Duodenal mucosa (tissue), 2 donors: ENCODE measurements around the gene NHLRC1.

Experiments used
- H3K27ac ChIP-seq: one replicate; pipeline ENCODE4 v1.7.0; 2013; ENCODE audit warnings: low read depth, low read length
- H3K27me3 ChIP-seq, 2 donors: one replicate each; pipeline ENCODE4 v1.7.0; 2013; ENCODE audit warnings: low read length in 2 of 2, control low read depth in 1 of 2; ENCODE audit not compliant: insufficient read depth in 2 of 2, control insufficient read depth in 1 of 2
- H3K36me3 ChIP-seq, 2 donors: one replicate each; pipeline ENCODE4 v1.7.0; 2013; ENCODE audit warnings: low read length in 2 of 2, control low read depth in 1 of 2; ENCODE audit not compliant: insufficient read depth in 2 of 2, control insufficient read depth in 1 of 2
- H3K4me1 ChIP-seq, 2 donors: one replicate each; pipeline ENCODE4 v1.7.0; 2013; ENCODE audit warnings: low read length in 2 of 2, control low read depth in 1 of 2; ENCODE audit not compliant: insufficient read depth in 2 of 2, control insufficient read depth in 1 of 2
- H3K4me3 ChIP-seq, 2 donors: one replicate each; pipeline ENCODE4 v1.7.0; 2013; ENCODE audit warnings: low read length in 2 of 2, low read depth in 1 of 2
- H3K9ac ChIP-seq, 2 donors: one replicate each; pipeline ENCODE4 v1.7.0; 2013; ENCODE audit warnings: low read length in 2 of 2, low read depth in 1 of 2
- H3K9me3 ChIP-seq, 2 donors: one replicate each; pipeline ENCODE4 v1.7.0; 2013; ENCODE audit warnings: low read length in 2 of 2, control low read depth in 1 of 2; ENCODE audit not compliant: control insufficient read depth in 1 of 2

The NHLRC1 gene

DNA sequence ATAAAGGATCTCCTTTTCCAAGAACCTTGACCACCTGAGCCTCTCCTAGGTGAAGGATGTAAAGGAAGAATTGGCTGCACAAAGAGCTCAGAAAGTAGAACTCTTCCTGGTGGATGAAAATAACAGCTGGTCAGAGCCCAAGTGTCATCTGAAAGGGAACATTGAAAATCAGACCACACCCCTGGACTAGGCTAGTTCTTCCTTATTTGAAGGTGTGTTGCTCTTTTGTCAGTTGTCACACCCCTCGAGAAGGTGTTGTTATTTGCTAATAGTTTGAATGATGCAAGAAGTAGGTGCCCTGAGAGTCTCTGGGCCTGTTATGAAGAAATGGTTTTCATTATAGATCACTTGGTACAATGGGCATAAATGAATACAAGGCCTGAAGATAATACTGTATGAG, 31.1 kb downstream of the NHLRC1 start:
- Histone ChIP-seq H3K27ac (no peak overlapping the region), H3K27me3 (no peaks in the 10 kb centered on the region), H3K9ac (no peak overlapping the region), H3K9me3 (peaks cover 0 to 9% of the 10 kb centered on the region in 2 donors), H3K4me1 (no peaks in the 10 kb centered on the region), H3K36me3 (no peaks in the 10 kb centered on the region), H3K4me3 (no peak overlapping the region)

DNA sequence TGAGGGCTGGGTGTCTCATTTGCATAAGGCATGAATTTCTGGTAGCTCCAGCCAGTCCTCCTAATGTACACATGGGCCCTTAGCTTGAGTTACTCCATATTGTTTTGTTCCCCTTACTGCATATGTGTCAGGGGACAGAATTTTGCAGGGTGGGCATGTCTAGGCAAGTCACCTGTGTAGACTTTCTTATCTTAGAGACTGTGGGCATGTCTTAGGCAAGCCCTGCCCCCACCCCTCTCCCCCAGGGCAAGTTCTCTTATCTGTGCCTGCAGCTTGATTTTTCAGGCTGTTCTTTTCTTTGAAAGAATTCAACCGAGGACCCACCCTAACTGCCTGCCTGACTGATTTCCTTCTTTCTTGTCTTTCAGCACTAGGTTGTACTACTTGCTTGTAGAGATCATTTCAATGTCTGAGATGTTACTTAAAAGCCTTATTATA, 32.1 kb downstream of the NHLRC1 start:
- H3K9me3 ChIP-seq, result peaks cover 0 to 9% of the 10 kb centered on the region in 2 donors

GRCh38 chr6:18088419-18089296, 33.8 kb downstream of the NHLRC1 start:
- peaks cover 0 to 9% of the 10 kb centered on the region in 2 donors for H3K9me3 ChIP-seq
- no peak overlapping the region for H3K9ac ChIP-seq
- no peaks in the 10 kb centered on the region for H3K4me1 ChIP-seq
- no peaks in the 10 kb centered on the region for H3K27me3 ChIP-seq
- no peak overlapping the region for H3K4me3 ChIP-seq
- no peak overlapping the region for H3K27ac ChIP-seq
- no peaks in the 10 kb centered on the region for H3K36me3 ChIP-seq

More for the DNA sequence above, 32.1 kb downstream of the NHLRC1 start:
- Histone ChIP-seq H3K4me3 (no peak overlapping the region), H3K9ac (no peak overlapping the region), H3K27ac (no peak overlapping the region), H3K27me3 (no peaks in the 10 kb centered on the region), H3K36me3 (no peaks in the 10 kb centered on the region), H3K4me1 (no peaks in the 10 kb centered on the region)

- Histone ChIP-seq H3K36me3 (no peaks in the 10 kb centered on the region), H3K27ac (no peak overlapping the region), H3K27me3 (no peaks in the 10 kb centered on the region), H3K4me1 (no peaks in the 10 kb centered on the region), H3K9me3 (peaks cover 0 to 9% of the 10 kb centered on the region in 2 donors), H3K9ac (no peak overlapping the region), H3K4me3 (no peak overlapping the region)
Observed at GRCh38 chr6:18087396-18088165, 34.9 kb downstream of the NHLRC1 start.

- Histone ChIP-seq H3K36me3 (no peaks in the 10 kb centered on the region), H3K9ac (no peak overlapping the region), H3K4me3 (no peak overlapping the region)
Observed at GRCh38 chr6:18081025-18081668, 41.3 kb downstream of the NHLRC1 start.

DNA sequence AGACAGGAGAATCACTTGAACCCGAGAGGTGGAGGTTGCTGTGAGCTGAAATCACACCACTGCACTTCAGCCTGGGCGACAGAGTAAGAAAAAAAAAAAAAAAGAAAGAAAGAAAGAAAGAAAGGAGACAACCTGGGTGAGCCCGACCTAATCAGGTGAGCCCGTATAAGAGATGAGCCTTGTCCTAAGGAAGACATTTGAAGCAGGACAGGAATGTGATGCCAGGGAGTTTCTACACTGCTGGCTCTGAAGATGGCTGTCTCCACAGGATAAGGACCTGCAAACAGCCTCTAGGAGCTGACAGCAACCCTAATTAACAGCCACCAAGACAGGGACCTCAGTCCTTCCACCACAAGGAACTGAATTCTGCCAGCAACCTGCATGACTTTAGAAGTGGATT, 41.9 kb downstream of the NHLRC1 start:
- Histone ChIP-seq H3K9me3 (peaks cover 0 to 5% of the 10 kb centered on the region in 2 donors), H3K36me3 (no peaks in the 10 kb centered on the region), H3K27me3 (no peaks in the 10 kb centered on the region), H3K27ac (no peak overlapping the region), H3K4me1 (no peaks in the 10 kb centered on the region), H3K4me3 (no peak overlapping the region), H3K9ac (no peak overlapping the region)

More at GRCh38 chr6:18081025-18081668, 41.3 kb downstream of the NHLRC1 start:
- Histone ChIP-seq H3K27me3 (no peaks in the 10 kb centered on the region), H3K27ac (no peak overlapping the region), H3K4me1 (no peaks in the 10 kb centered on the region), H3K9me3 (no peaks in the 10 kb centered on the region)

DNA sequence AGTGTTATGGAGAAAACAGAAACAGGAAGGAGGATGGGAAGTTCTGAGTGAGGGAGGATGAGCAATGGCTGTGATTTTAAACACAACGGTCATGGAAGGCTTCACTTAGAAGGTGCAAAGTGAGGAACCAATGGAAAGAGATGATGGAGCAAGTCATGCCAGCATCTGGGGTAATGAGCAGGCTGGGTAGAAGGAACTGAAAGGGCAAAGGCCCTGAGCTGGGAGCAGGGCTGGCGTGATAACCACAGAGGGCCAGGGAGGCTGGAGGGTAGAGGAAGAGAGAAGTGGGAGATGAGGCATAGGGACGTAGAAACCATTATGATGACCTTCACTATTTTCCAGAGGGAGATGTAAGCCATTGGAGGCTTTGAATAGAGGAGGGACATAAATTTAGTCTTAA, 43.6 kb downstream of the NHLRC1 start:
- no peak overlapping the region for H3K9ac ChIP-seq
- no peak overlapping the region for H3K4me3 ChIP-seq
- H3K27me3 ChIP-seq, result no peaks in the 10 kb centered on the region

GRCh38 chr6:18076231-18076630, 46.2 kb downstream of the NHLRC1 start:
- H3K27me3 ChIP-seq, result no peaks in the 10 kb centered on the region
- no peaks in the 10 kb centered on the region for H3K36me3 ChIP-seq
- no peak overlapping the region for H3K4me3 ChIP-seq
- peaks cover 0 to 7% of the 10 kb centered on the region in 2 donors for H3K9me3 ChIP-seq
- no peak overlapping the region for H3K27ac ChIP-seq
- H3K4me1 ChIP-seq, result no peaks in the 10 kb centered on the region
- H3K9ac ChIP-seq, result no peak overlapping the region

More for the DNA sequence above, 43.6 kb downstream of the NHLRC1 start:
- no peak overlapping the region for H3K27ac ChIP-seq
- H3K4me1 ChIP-seq, result no peaks in the 10 kb centered on the region
- H3K9me3 ChIP-seq, result peaks cover 0 to 7% of the 10 kb centered on the region in 2 donors
- H3K36me3 ChIP-seq, result no peaks in the 10 kb centered on the region

- Histone ChIP-seq H3K27me3 (no peaks in the 10 kb centered on the region), H3K4me1 (no peaks in the 10 kb centered on the region), H3K27ac (no peak overlapping the region)
Observed at GRCh38 chr6:18072841-18073240, 49.6 kb downstream of the NHLRC1 start.

GRCh38 chr6:18070486-18070885, 52.0 kb downstream of the NHLRC1 start:
- Histone ChIP-seq H3K9me3 (peaks cover 0 to 1% of the 10 kb centered on the region in 2 donors), H3K4me1 (no peaks in the 10 kb centered on the region), H3K36me3 (no peaks in the 10 kb centered on the region), H3K27ac (no peak overlapping the region), H3K9ac (no peak overlapping the region), H3K4me3 (no peak overlapping the region), H3K27me3 (no peaks in the 10 kb centered on the region)

More at GRCh38 chr6:18072841-18073240, 49.6 kb downstream of the NHLRC1 start:
- Histone ChIP-seq H3K36me3 (no peaks in the 10 kb centered on the region), H3K9me3 (peaks cover 0 to 7% of the 10 kb centered on the region in 2 donors), H3K4me3 (no peak overlapping the region), H3K9ac (no peak overlapping the region)
